ENCODE measurements around the gene RNU6-1. TPM values are rescaled to one million over a fixed set of nuclear protein-coding genes. Genes with fewer than 3 reads are reported as not detected.

Gene RNU6-1
- total and polyA plus RNA-seq, 2 experiments from 2014 or later: not detected

- H3K4me1 ChIP-seq (ENCODE audit: insufficient read depth): no peaks in the 10 kb centered on the region
- no peaks in the 10 kb centered on the region for H3K27me3 ChIP-seq (ENCODE audit: insufficient read depth)
- no peak overlapping the region for H2AFZ ChIP-seq
- H3K27ac ChIP-seq (ENCODE audit: low read depth): no peak overlapping the region
- Mint-ChIP-seq H3K27me3 (ENCODE audit: insufficient read depth, low read depth, poor library complexity) (peaks cover 3% of the 10 kb centered on the region), H3K4me3 (no peak overlapping the region), H3K36me3 (ENCODE audit: low read depth) (peaks cover 16% of the 10 kb centered on the region; the same call in 2 of the 3 replicates), H3K4me1 (no peaks in the 10 kb centered on the region), H3K9me3 (peaks cover 23% of the 10 kb centered on the region), H3K27ac (no peak overlapping the region)
- H3K36me3 ChIP-seq (ENCODE audit: insufficient read depth): no peaks in the 10 kb centered on the region; the same call in 1 of the 2 replicates
- no peak overlapping the region for H3K4me2 ChIP-seq
- H3K4me3 ChIP-seq: no peak overlapping the region
- H3K9me2 ChIP-seq (ENCODE audit: insufficient read depth): no peaks in the 10 kb centered on the region
- DNase-seq (ENCODE audit: low spot score): no peak
- TF ChIP-seq ZNF114 (CRISPR knock-in tag; IDR thresholded peaks at IDR 0.05): no peak
- TF ChIP-seq CTCF (conservative IDR thresholded peaks at IDR 0.05; ENCODE audit: low read depth in 2 of 2): 0 out of 4 replicates have a peak, but pooled peaks of 1 of the 2 experiments have one; percentile 11
- no peak; the same call in 2 of the 3 replicates for ATAC-seq
- no peaks in the 10 kb centered on the region for H3K79me2 ChIP-seq (replicated peaks; ENCODE audit: insufficient read depth)
- H3F3A ChIP-seq (replicated peaks; ENCODE audit: low read depth): no peaks in the 10 kb centered on the region
- no peaks in the 10 kb centered on the region for H4K20me1 ChIP-seq (replicated peaks; ENCODE audit: insufficient read depth)
These were observed 33.9 kb upstream of the RNU6-1 start for GRCh38 chr15:67873777-67874176.

DNA sequence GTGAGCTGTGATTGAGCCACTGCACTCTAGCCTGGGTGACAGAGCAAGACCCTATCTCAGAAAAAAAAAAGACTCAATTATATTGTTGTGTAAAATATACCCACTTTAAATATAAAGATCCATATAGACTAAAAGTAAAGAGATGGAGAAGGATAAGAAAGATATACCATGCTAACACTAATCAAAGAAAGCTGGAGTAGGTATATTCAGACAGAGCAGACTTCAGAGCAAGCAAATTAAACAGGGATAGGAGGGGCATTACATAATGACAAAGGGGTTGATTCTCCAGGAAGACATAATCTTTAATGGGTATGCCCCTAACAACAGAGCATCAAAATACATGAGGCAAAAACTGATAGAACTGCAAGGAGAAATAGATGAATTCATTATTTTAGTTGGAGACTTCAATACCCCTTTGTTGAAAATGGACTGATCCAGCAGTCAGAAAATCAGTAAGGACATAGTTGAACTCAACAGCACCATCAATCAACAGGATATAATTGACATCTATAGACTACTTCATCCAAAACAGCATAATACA is 31.1 kb upstream of the RNU6-1 start:
- H2AFZ ChIP-seq: no peak overlapping the region
- DNase-seq (ENCODE audit: low spot score) (no peak), ATAC-seq (no peak)
- Mint-ChIP-seq H3K4me3 (no peak overlapping the region), H3K4me1 (peaks cover 4% of the 10 kb centered on the region; the same call in 2 of the 3 replicates), H3K36me3 (ENCODE audit: low read depth) (peaks cover 16% of the 10 kb centered on the region; the same call in 2 of the 3 replicates), H3K27ac (no peak overlapping the region), H3K9me3 (peaks cover 27% of the 10 kb centered on the region), H3K27me3 (ENCODE audit: insufficient read depth, low read depth, poor library complexity) (peaks cover 3% of the 10 kb centered on the region)
- no peaks in the 10 kb centered on the region for H3K27me3 ChIP-seq (ENCODE audit: insufficient read depth)
- H3K4me2 ChIP-seq: no peak overlapping the region
- H3F3A ChIP-seq (replicated peaks; ENCODE audit: low read depth): no peaks in the 10 kb centered on the region
- H3K27ac ChIP-seq (ENCODE audit: low read depth): no peak overlapping the region
- H4K20me1 ChIP-seq (replicated peaks; ENCODE audit: insufficient read depth): no peaks in the 10 kb centered on the region
- no peak overlapping the region for H3K4me3 ChIP-seq
- H3K4me1 ChIP-seq (ENCODE audit: insufficient read depth): peaks cover 2% of the 10 kb centered on the region; the same call in 1 of the 2 replicates
- H3K9me2 ChIP-seq (ENCODE audit: insufficient read depth): no peaks in the 10 kb centered on the region
- H3K36me3 ChIP-seq (ENCODE audit: insufficient read depth): no peaks in the 10 kb centered on the region; the same call in 1 of the 2 replicates
- H3K79me2 ChIP-seq (replicated peaks; ENCODE audit: insufficient read depth): no peaks in the 10 kb centered on the region
- TF ChIP-seq POLR2AphosphoS5 (IDR thresholded peaks at IDR 0.05; ENCODE audit: low read depth): no peak
- TF ChIP-seq STAT1 (IDR thresholded peaks at IDR 0.05; ENCODE audit: unreplicated experiment): no peak
- TF ChIP-seq CREB1 (CRISPR knock-in tag; IDR thresholded peaks at IDR 0.05; ENCODE audit: low read depth): no peak
- no peak for TF ChIP-seq ETS1 (IDR thresholded peaks at IDR 0.05)
- no peak for TF ChIP-seq ZNF331 (CRISPR knock-in tag; IDR thresholded peaks at IDR 0.05; ENCODE audit: low read depth)
- TF ChIP-seq EZH2 (IDR thresholded peaks at IDR 0.05; ENCODE audit: low read depth, unreplicated experiment): no peak
- no peak for TF ChIP-seq EZH2phosphoT487 (IDR thresholded peaks at IDR 0.05; ENCODE audit: unreplicated experiment)
- TF ChIP-seq ZNF114 (CRISPR knock-in tag; IDR thresholded peaks at IDR 0.05): no peak
- no peak for TF ChIP-seq CTCF (conservative IDR thresholded peaks at IDR 0.05; ENCODE audit: low read depth in 2 of 2)
- no peak for TF ChIP-seq JUNB (IDR thresholded peaks at IDR 0.05; ENCODE audit: unreplicated experiment)
- TF ChIP-seq NANOG (IDR thresholded peaks at IDR 0.05; ENCODE audit: borderline replicate concordance): no peak
- TF ChIP-seq REST (IDR thresholded peaks at IDR 0.05; ENCODE audit: unreplicated experiment): no peak

Measured in GM23338 (cell line).